Smooth muscle cell (in vitro differentiated cells): Measurements from ENCODE around the gene MLIP. TPM values are rescaled to one million over a fixed set of nuclear protein-coding genes. Genes with fewer than 3 reads are reported as not detected.

ENCODE experiments used
- DNase-seq: peaks from one replicate; lab custom pipeline; 2025; ENCODE audit not compliant: unreplicated experiment; lab: John Stamatoyannopoulos, UW
- H2AFZ ChIP-seq: fragments of 200-600 bp; sonication (generic); 2 replicates; pipeline ENCODE4 v1.6.0; 2016; ENCODE audit warnings: antibody characterized with exemption, low read depth, mild to moderate bottlenecking
- H3F3A ChIP-seq: fragments of 200-600 bp; sonication (generic); 2 replicates; pipeline ENCODE4 v1.6.0; 2017; ENCODE audit warnings: antibody characterized with exemption, low read depth
- H3K27ac ChIP-seq: fragments of 200-600 bp; sonication (generic); 2 replicates; pipeline ENCODE4 v1.5.1; 2016; ENCODE audit warnings: low read depth, mild to moderate bottlenecking
- H3K27me3 ChIP-seq: fragments of 200-600 bp; sonication (generic); 2 replicates; pipeline ENCODE4 v1.6.1; 2016; ENCODE audit warnings: low read depth, mild to moderate bottlenecking
- H3K36me3 ChIP-seq: fragments of 200-600 bp; sonication (generic); 2 replicates; pipeline ENCODE4 v1.5.1; 2016; ENCODE audit warnings: low read depth
- H3K4me1 ChIP-seq: fragments of 200-600 bp; sonication (generic); 2 replicates; pipeline ENCODE4 v1.5.1; 2016; ENCODE audit warnings: low read depth
- H3K4me2 ChIP-seq: fragments of 200-600 bp; sonication (generic); 2 replicates; pipeline ENCODE4 v1.6.0; 2016; ENCODE audit warnings: mild to moderate bottlenecking
- H3K4me3 ChIP-seq: fragments of 200-600 bp; sonication (generic); 2 replicates; pipeline ENCODE4 v1.5.1; 2016; ENCODE audit warnings: mild to moderate bottlenecking
- H3K79me2 ChIP-seq: fragments of 200-600 bp; sonication (generic); 2 replicates; pipeline ENCODE4 v1.6.0; 2016; ENCODE audit warnings: low read depth, mild to moderate bottlenecking
- H3K9ac ChIP-seq: fragments of 200-600 bp; sonication (generic); 2 replicates; pipeline ENCODE4 v1.6.0; 2016; ENCODE audit warnings: low read depth
- H3K9me3 ChIP-seq: fragments of 200-600 bp; sonication (generic); replicated peaks from 2 replicates; pipeline ENCODE4 v1.5.1; 2016; ENCODE audit warnings: low read depth
- H4K20me1 ChIP-seq: fragments of 200-600 bp; sonication (generic); 2 replicates; pipeline ENCODE4 v1.6.0; 2016; ENCODE audit warnings: low read depth
- CTCF ChIP-seq: fragments of 200-600 bp; sonication (generic); IDR thresholded peaks from 2 replicates; pipeline ENCODE4 v1.5.1; 2017; ENCODE audit warnings: borderline replicate concordance, mild to moderate bottlenecking, antibody characterized with exemption; ENCODE audit not compliant: insufficient read depth, poor library complexity, severe bottlenecking
- WGBS: methylation state at CpG from one replicate; pipeline ENCODE4 v1.1.7; 2016; ENCODE audit warnings: low lambda C conversion rate; 5-methylcytosine and 5-hydroxymethylcytosine counted together
- polyA plus RNA-seq: library from polyadenylated mRNA; unstranded; fragments of >200 nt; fragmentation: Nextera tagmentation; extraction: Ambion mirVana; gene quantifications from 2 replicates; pipeline ENCODE4 v1.2.1, GENCODE V29; 2016
- total RNA-seq: library from RNA; depleted of rRNA; stranded (reverse); fragments of >200 nt; gene quantifications from 2 replicates; pipeline ENCODE4 v1.2.3, GENCODE V29; 2014

Gene MLIP
- total and polyA plus RNA-seq, 2 experiments from 2014 or later: not detected

GRCh38 chr6:54217018-54217417 is 105.8 kb downstream of the MLIP start:
- Histone ChIP-seq H3K79me2 (no peaks in the 10 kb centered on the region), H3F3A (no peaks in the 10 kb centered on the region), H3K9ac (no peak overlapping the region), H3K36me3 (no peaks in the 10 kb centered on the region), H3K4me1 (no peaks in the 10 kb centered on the region), H4K20me1 (no peaks in the 10 kb centered on the region), H3K4me2 (no peak overlapping the region), H3K4me3 (no peak overlapping the region), H2AFZ (peak overlapping the region; percentile 33), H3K27ac (no peak overlapping the region), H3K9me3 (no peaks in the 10 kb centered on the region), H3K27me3 (no peaks in the 10 kb centered on the region)
- DNase-seq: no peak
- WGBS: 57% methylated on average over 3 of the region's 3 CpGs
- no peak for TF ChIP-seq CTCF

DNA sequence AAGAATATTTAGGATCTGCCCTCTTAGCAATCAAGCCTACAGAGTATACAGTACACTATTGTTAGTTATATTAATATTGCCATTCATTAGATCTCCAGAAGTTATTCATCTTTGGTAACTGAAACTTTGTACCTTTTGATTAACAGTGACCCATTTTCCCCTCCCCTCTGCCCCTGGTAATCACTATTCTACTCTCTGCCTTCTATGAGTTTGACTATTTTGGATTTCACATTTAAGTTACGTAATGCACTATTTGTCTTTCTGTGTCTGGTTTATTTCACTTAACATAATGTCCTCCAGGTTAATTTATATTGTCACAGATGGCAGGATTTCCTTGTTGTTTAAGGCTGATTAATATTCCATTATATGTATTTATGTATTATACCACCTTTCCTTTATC is 111.0 kb downstream of the MLIP start:
- Histone ChIP-seq H2AFZ (no peak overlapping the region), H3K9ac (no peak overlapping the region), H3K4me2 (no peak overlapping the region), H3K27ac (no peak overlapping the region), H3K4me1 (no peaks in the 10 kb centered on the region), H4K20me1 (no peaks in the 10 kb centered on the region), H3K27me3 (no peaks in the 10 kb centered on the region), H3K36me3 (no peaks in the 10 kb centered on the region), H3K9me3 (no peaks in the 10 kb centered on the region), H3F3A (no peaks in the 10 kb centered on the region), H3K4me3 (no peak overlapping the region), H3K79me2 (no peaks in the 10 kb centered on the region)
- no peak for DNase-seq
- no peak for TF ChIP-seq CTCF
- WGBS: 97% methylated on average over 1 of the region's 1 CpG

DNA sequence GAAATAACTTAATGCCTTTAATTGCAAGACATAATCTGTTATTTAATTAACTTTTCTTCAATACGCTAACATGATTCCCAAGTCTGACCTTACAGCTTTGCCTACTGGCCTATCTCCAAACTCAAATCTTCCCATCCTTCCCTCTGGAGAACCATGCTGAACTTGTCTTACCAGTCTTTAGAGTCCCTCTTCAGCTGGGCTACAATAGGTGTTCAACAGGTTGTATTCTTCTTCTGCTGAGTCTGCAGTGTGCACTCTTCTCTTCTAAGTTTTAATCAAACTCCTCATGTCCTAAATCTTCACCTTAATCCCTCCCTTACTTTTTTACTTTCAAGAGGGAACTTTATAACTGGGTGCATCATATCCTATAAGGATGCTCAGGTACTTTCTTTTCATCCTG is 121.5 kb downstream of the MLIP start:
- 100% methylated on average over 1 of the region's 1 CpG for whole genome bisulfite sequencing
- no peak overlapping the region for H3K4me2 ChIP-seq
- no peaks in the 10 kb centered on the region for H4K20me1 ChIP-seq

More for the DNA sequence above, 121.5 kb downstream of the MLIP start:
- Histone ChIP-seq H3K36me3 (no peaks in the 10 kb centered on the region), H3K79me2 (no peaks in the 10 kb centered on the region), H2AFZ (no peak overlapping the region), H3K27me3 (no peaks in the 10 kb centered on the region), H3K4me3 (no peak overlapping the region), H3K9ac (no peak overlapping the region), H3K9me3 (no peaks in the 10 kb centered on the region), H3F3A (no peaks in the 10 kb centered on the region), H3K4me1 (no peaks in the 10 kb centered on the region), H3K27ac (no peak overlapping the region)
- TF ChIP-seq CTCF: no peak
- DNase-seq: no peak
